ENCODE results near the gene GDA.

DNA sequence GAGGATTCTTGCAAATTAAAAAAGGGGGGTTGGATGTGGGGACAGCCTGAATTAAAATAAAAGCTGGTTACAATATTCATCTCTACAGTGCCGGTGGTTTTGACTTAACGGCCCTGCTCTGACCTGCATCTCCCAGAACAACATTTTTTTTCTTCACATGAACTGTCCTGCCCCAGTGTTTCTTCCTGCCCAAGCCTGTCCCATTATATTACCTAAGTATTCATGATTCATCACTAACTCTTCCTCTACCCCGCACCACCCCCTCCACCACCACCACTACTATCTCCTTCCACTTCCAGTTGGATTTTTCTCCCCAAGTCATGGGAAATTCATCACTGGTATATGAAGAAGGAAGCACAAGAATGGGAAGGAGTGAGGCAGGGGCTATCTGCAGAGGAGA is 125.7 kb downstream of the GDA start:
- TF ChIP-seq EZH2 (IDR thresholded peaks at IDR 0.05; ENCODE audit: insufficient read depth, low read length) = no peak
- TF ChIP-seq, protein P1, sequence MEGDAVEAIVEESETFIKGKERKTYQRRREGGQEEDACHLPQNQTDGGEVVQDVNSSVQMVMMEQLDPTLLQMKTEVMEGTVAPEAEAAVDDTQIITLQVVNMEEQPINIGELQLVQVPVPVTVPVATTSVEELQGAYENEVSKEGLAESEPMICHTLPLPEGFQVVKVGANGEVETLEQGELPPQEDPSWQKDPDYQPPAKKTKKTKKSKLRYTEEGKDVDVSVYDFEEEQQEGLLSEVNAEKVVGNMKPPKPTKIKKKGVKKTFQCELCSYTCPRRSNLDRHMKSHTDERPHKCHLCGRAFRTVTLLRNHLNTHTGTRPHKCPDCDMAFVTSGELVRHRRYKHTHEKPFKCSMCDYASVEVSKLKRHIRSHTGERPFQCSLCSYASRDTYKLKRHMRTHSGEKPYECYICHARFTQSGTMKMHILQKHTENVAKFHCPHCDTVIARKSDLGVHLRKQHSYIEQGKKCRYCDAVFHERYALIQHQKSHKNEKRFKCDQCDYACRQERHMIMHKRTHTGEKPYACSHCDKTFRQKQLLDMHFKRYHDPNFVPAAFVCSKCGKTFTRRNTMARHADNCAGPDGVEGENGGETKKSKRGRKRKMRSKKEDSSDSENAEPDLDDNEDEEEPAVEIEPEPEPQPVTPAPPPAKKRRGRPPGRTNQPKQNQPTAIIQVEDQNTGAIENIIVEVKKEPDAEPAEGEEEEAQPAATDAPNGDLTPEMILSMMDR (IDR thresholded peaks at IDR 0.05; ENCODE audit: insufficient read depth, low read depth, low read length) = no peak
